PFSK-1 (cell line): ENCODE data around the gene PHACTR1.

Experiments used
- POLR2AphosphoS5 ChIP-seq: IDR thresholded peaks from 2 replicates; pipeline ENCODE4 v1.6.1; 2012; ENCODE audit warnings: low read depth, mild to moderate bottlenecking, control low read depth, low read length, moderate library complexity
- SIN3A ChIP-seq: IDR thresholded peaks from 2 replicates; pipeline ENCODE4 v1.6.1; 2012; ENCODE audit warnings: mild to moderate bottlenecking, low read length, moderate library complexity, borderline replicate concordance; ENCODE audit not compliant: insufficient read depth
- TAF1 ChIP-seq: IDR thresholded peaks from 2 replicates; pipeline ENCODE4 v1.6.1; 2012; ENCODE audit warnings: low read length, control low read depth, borderline replicate concordance; ENCODE audit not compliant: insufficient read depth

- TF ChIP-seq POLR2AphosphoS5: no peak
- no peak for TF ChIP-seq TAF1
- TF ChIP-seq SIN3A: no peak
These were observed 789 bp downstream of the PHACTR1 start for GRCh38 chr6:12717356-12717755.
